Astrocyte of the spinal cord (primary cell): ENCODE data around the gene ARF6.
"Not testable (repeated sequence)": the region's sequence is repeated elsewhere in the genome, so short reads cannot be mapped to it uniquely, and the experiment has no call there.

ENCODE experiments used
- DNase-seq: peaks from one replicate; pipeline ENCODE4 v3.0.0; 2011; ENCODE audit warnings: low read depth, low spot score
- H3K4me3 ChIP-seq: 2 replicates; pipeline ENCODE4 v1.5.1; 2011; ENCODE audit warnings: low read depth, mild to moderate bottlenecking, low read length, moderate library complexity
- in situ Hi-C: cut with HindIII; loops from 2 replicates; pipeline ENCODE4 v1.10.0; 2017; ENCODE audit warnings: low sequenced_read_pairs
- TF ChIP-seq, protein P1 (sequence below): IDR thresholded peaks from 2 replicates; pipeline ENCODE4 v1.5.1; 2012; ENCODE audit warnings: low read depth, mild to moderate bottlenecking, low read length, inconsistent platforms

Gene ARF6

DNA sequence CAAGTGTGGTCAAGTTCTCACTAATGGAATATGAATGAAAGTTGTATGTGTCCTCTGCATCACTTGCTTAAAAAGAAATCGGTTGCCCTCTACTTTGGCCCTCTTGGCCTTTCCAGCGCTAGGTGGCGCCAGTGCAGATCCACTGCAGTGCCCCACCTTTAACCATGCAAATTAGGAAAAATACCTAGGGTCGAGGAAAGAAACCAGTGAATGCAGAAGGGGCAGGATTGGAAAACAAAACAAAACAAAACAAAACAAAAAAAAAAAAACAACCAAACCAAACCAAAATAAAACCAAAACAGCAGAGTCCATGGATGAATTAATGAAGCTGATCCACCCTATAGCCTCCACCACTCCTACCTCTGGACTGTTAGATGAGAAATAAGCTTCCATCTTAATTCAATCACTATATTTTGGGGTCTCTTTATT, 27.4 kb upstream of the ARF6 start:
- no peak overlapping the region for H3K4me3 ChIP-seq
- TF ChIP-seq, protein P1, sequence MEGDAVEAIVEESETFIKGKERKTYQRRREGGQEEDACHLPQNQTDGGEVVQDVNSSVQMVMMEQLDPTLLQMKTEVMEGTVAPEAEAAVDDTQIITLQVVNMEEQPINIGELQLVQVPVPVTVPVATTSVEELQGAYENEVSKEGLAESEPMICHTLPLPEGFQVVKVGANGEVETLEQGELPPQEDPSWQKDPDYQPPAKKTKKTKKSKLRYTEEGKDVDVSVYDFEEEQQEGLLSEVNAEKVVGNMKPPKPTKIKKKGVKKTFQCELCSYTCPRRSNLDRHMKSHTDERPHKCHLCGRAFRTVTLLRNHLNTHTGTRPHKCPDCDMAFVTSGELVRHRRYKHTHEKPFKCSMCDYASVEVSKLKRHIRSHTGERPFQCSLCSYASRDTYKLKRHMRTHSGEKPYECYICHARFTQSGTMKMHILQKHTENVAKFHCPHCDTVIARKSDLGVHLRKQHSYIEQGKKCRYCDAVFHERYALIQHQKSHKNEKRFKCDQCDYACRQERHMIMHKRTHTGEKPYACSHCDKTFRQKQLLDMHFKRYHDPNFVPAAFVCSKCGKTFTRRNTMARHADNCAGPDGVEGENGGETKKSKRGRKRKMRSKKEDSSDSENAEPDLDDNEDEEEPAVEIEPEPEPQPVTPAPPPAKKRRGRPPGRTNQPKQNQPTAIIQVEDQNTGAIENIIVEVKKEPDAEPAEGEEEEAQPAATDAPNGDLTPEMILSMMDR: peak; percentile 93
- in situ Hi-C loops: no loop called here
- DNase-seq: peak; percentile 74

DNA sequence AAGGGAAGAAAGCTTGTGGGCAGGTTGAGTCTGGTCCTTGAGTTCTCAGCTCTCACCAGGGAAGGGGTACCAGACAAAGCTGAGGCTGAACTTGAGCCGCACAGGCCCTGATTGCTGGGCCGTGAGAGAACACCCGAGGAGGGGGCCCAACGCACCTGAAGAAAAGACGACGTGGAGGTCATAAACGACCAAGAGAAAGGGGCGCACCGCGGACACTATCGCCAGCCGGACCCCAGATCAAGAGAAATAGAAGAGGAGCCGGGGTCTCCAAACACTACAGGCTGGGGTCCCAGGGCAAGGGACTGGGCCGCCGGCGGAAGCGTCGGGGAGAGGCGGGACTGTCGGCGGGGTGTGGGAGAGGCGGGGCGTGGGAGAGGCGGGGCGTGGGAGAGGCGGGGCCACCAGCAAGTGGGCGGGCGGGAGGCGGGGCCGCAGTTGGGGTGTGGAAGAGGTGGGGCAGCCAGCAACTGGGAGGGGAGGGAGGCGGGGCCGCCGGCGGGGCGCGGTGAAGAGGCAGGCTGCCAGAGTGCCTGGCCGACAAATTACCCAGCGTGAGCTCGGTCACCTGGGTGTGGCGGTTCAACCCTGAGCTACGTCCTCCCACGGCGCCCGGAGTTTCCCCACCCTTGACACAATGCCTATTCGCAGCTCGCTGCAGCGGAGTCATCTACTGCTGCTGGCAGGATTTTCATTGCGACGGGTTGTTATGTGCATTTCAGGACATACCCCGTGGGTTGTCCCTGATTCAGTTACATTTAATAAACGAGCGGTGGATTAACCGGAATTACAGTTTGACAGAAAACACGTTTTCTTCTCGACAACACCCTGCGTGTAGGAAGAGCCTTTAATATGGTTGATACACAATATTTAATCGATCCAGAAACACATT, 24.8 kb upstream of the ARF6 start:
- in situ Hi-C loops: no loop called here
- TF ChIP-seq, protein P1: no peak
- H3K4me3 ChIP-seq: peak overlapping the region; percentile 45
- DNase-seq: peak; percentile 95

DNA sequence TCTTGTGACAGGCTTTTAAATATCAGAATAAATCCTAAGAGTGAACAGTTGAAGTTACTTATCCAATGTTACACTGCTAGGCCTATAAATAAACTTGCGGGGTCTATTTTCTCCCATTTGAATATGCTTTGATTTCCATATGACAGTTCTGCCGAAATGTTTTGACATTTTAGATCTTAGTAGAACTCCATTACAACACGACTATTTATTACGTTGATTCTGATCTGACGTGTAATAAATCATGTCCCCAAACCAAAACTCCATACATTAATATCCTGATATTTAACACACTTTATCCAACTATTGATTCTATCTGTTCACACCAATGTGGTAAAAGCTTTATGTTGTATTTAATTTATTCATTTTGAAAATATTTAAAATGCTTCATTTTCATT, 24.2 kb upstream of the ARF6 start:
- TF ChIP-seq, protein P1: no peak
- in situ Hi-C loops: no loop called here
- H3K4me3 ChIP-seq: peak overlapping the region; percentile 45
- DNase-seq: no peak

DNA sequence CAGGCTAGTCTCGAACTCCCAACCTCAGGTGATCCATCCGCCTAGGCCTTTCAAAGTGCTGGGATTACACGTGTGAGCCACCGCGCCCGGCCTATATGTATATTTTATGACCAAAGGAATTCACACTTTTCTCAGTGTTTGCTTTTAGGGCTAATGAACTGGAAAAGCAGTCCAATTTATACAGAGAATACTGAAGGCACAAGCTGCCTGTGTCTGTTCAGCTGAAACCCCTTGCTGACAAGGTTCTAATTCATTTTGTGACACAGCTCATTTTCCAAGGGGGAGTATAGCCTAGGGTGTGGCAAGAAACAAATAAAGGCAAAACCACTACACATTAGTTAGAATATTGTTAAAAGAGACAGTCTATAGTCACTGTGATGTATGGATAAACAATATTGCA, 22.0 kb upstream of the ARF6 start:
- no peak for DNase-seq
- in situ Hi-C loops: no loop called here
- no peak overlapping the region for H3K4me3 ChIP-seq
- TF ChIP-seq, protein P1: no peak

DNA sequence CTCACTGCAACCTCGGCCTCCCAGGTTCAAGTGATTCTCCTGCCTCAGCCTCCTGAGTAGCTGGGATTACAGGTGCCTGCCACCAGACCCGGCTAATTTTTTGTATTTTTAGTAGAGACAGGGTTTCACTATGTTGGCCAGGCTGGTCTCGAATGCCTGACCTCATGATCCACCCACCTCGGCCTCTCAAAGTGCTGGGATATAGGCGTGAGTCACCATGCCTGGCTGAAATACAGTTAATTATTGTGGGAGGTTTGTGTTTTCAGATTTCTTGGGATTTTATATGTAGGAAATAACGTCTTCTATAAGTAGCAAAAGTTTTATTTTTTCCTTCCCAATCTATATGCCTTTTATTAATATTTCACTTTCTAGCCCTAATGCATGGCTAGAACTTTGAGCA, 19.3 kb upstream of the ARF6 start:
- DNase-seq, H3K4me3 ChIP-seq, in situ Hi-C loops: not testable (repeated sequence)

DNA sequence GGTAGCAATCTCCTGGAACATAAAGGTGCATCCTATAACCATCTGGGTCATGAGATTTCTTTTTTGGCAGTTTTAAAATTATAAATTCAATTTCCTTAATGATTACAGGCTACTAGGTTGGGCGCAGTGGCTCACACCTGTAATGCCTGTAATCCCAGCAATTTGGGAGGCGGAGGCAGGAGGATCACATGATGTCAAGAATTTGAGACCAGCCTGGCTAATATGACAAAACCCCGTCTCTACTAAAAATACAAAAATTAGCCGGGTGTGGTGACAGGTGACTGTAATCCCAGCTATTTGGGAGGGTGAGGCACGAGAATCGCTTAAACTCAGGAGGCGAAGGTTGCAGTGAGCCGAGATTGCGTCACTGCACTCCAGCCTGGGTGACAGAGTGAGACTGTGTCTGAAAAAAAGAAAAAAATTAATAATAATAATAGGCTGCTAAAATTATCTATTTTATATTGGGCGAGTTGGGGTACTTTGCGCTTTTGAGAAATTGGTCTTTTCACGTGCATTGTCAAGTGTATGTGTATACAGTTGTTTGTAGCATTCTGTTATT, 17.2 kb upstream of the ARF6 start:
- in situ Hi-C loops: no loop called here
- TF ChIP-seq, protein P1: no peak
- DNase-seq: no peak

GRCh38 chr14:49876563-49877127, 16.2 kb upstream of the ARF6 start:
- TF ChIP-seq, protein P1: no peak
- DNase-seq: no peak
- in situ Hi-C loops: no loop called here
- no peak overlapping the region for H3K4me3 ChIP-seq

More for the DNA sequence above, 17.2 kb upstream of the ARF6 start:
- no peak overlapping the region for H3K4me3 ChIP-seq
